ENCODE data around the gene CIPC. TPM values are rescaled to one million over a fixed set of nuclear protein-coding genes. Genes with fewer than 3 reads are reported as not detected.

The CIPC gene
- total RNA-seq, 2 experiments from 2014 or later = 8.6 to 10.0 TPM

DNA sequence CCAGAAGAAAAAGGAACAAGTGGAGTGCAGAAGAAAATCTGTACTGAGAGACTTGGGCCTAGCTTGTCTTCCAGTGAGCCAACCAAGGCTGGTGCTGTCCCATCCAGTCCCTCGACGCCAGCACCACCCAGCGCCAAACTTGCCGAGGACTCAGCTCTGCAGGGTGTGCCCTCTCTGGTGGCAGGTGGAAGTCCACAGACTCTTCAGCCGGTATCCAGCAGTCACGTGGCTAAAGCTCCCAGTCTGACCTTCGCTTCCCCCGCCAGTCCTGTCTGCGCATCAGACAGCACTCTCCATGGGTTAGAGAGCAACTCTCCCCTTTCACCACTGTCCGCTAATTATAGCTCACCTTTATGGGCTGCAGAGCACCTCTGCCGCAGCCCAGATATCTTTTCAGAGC lies 15.6 kb downstream of the CIPC start:
- intact Hi-C loops (cut with DNase I, micrococcal nuclease) = no loop called here
- no peak overlapping the region for H3K4me3 Mint-ChIP-seq

DNA sequence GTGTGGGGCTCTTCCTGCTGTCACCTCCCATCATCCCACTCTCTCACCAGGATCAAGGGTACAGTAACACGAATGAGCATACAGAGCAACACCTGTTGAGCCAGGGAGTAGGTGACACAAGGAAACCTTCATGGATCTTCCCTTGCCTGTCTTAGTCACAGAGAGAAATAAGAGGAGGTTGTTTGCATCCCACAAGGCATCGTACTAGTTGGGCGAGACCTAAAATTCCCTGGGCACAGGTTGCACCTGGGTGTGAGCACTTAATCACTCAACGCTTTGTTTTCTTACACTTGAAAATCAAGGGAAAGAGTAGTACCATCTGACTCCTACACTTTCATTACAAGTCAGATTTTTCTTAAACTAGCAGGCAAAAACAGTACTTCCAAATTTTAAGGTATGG lies 16.6 kb downstream of the CIPC start:
- H3K4me1 Mint-ChIP-seq = peaks cover under 1% of the 10 kb centered on the region
- no peaks in the 10 kb centered on the region for H3K9me3 Mint-ChIP-seq (ENCODE audit: low read depth)
- POLR2A ChIA-PET = no interaction called here
- no peaks in the 10 kb centered on the region for H3K27me3 Mint-ChIP-seq
- intact Hi-C loops (cut with DNase I, micrococcal nuclease) = no loop called here
- H3K36me3 Mint-ChIP-seq (ENCODE audit: low read depth) = peaks cover 31% of the 10 kb centered on the region
- CTCF ChIA-PET = interaction anchor here (1.2 to 1.6 kb wide), 3 partner anchors 10 to 242 kb away, joined by 3 to 6 read pairs (median 3); no protein-coding TSS in a partner anchor
- DNase-seq (no peak), ATAC-seq (no peak)
- no peak overlapping the region for H3K4me3 Mint-ChIP-seq
- no peak overlapping the region for H3K27ac Mint-ChIP-seq

More for the DNA sequence above, 15.6 kb downstream of the CIPC start:
- Mint-ChIP-seq H3K4me1 (no peaks in the 10 kb centered on the region), H3K27me3 (no peaks in the 10 kb centered on the region), H3K27ac (no peak overlapping the region), H3K36me3 (ENCODE audit: low read depth) (peaks cover 33% of the 10 kb centered on the region), H3K9me3 (ENCODE audit: low read depth) (no peaks in the 10 kb centered on the region)
- ATAC-seq = no peak
- CTCF ChIA-PET = interaction anchor here (1.1 to 1.4 kb wide), 5 partner anchors 11 to 241 kb away, joined by 3 to 4 read pairs (median 3); no protein-coding TSS in a partner anchor
- DNase-seq = no peak
- POLR2A ChIA-PET = interaction anchor here (0.6 kb wide), 1 partner anchor 211 kb away, joined by 3 read pairs; no protein-coding TSS in a partner anchor

DNA sequence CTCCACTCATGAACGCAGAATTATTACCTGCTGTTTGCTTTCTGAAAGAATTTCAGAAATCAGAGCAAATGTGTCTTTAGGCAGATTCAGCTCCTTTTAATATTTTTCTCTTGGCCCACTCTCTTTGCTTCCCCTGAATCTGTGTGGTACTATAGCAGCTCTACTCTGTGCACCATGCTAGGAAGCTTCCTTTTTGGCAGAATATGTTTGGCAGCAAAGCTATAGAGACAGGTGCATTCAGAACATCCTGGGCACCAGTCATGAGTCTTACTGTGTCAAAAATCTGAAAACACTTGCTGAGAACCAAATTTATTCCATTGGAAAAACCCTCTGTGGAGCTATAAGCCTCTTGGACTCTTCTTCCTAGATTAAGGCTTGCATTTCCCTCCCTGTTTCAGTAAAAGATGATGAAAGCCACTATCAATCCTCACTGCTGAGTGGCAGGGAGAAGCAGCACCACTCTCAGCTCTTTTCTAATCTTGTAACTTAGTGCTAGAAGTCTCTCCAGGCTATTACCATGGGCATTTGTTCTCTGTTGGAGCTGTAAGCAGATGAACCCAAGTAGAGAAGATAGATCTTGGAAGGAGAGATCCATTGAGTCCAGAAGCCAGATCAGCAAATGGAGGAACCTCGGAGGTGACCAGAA lies 18.2 kb downstream of the CIPC start:
- no peak overlapping the region for H3K4me3 Mint-ChIP-seq
- no peak for DNase-seq
- ChIA-PET CTCF (interaction anchor here (0.9 to 1.6 kb wide), 6 partner anchors 8 to 244 kb away, joined by 3 to 6 read pairs (median 3); no protein-coding TSS in a partner anchor), POLR2A (no interaction called here)
- H3K27me3 Mint-ChIP-seq = no peaks in the 10 kb centered on the region
- ATAC-seq = no peak
- H3K36me3 Mint-ChIP-seq (ENCODE audit: low read depth) = peaks cover 30% of the 10 kb centered on the region
- no peak overlapping the region for H3K27ac Mint-ChIP-seq
- no peaks in the 10 kb centered on the region for H3K9me3 Mint-ChIP-seq (ENCODE audit: low read depth)
- H3K4me1 Mint-ChIP-seq = peaks cover 15% of the 10 kb centered on the region
- intact Hi-C loops (cut with DNase I, micrococcal nuclease) = no loop called here

DNA sequence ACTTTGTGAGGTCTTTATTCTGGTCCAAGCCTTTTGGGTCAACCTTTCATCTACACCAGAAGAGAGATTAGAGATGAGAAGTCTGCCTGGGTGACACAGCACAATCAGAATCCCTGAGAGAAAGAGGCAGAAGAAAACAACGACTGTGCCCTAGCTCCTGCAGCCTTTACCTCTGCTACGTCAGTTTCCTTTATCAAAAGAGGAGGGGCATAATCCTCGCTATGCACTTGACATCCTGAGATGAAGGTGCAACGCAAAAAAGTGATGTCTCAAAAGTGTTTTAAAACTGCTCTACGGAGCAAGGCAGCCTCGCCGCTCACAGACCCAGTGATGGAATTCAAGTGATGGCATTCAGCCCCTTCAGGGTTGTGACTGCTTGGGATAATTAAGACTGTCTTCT lies 21.8 kb downstream of the CIPC start:
- DNase-seq = no peak
- H3K27me3 Mint-ChIP-seq = no peaks in the 10 kb centered on the region
- peaks cover 19% of the 10 kb centered on the region for H3K36me3 Mint-ChIP-seq (ENCODE audit: low read depth)
- H3K27ac Mint-ChIP-seq = peak overlapping the region; percentile 62
- H3K4me1 Mint-ChIP-seq = peaks cover 33% of the 10 kb centered on the region
- H3K4me3 Mint-ChIP-seq = no peak overlapping the region
- POLR2A ChIA-PET = no interaction called here
- no peaks in the 10 kb centered on the region for H3K9me3 Mint-ChIP-seq (ENCODE audit: low read depth)
- CTCF ChIA-PET = interaction anchor here (1.7 to 7.5 kb wide), 4 partner anchors 9 to 29 kb away, joined by 5 to 46 read pairs (median 9); partner anchors contain the start of gene CIPC
- intact Hi-C loops (cut with DNase I, micrococcal nuclease) = loop anchor here in 1 of 2 experiments (1.0 kb wide), 1 partner anchor 22 kb away; the partner anchor contains the start of gene CIPC
- no peak for ATAC-seq

DNA sequence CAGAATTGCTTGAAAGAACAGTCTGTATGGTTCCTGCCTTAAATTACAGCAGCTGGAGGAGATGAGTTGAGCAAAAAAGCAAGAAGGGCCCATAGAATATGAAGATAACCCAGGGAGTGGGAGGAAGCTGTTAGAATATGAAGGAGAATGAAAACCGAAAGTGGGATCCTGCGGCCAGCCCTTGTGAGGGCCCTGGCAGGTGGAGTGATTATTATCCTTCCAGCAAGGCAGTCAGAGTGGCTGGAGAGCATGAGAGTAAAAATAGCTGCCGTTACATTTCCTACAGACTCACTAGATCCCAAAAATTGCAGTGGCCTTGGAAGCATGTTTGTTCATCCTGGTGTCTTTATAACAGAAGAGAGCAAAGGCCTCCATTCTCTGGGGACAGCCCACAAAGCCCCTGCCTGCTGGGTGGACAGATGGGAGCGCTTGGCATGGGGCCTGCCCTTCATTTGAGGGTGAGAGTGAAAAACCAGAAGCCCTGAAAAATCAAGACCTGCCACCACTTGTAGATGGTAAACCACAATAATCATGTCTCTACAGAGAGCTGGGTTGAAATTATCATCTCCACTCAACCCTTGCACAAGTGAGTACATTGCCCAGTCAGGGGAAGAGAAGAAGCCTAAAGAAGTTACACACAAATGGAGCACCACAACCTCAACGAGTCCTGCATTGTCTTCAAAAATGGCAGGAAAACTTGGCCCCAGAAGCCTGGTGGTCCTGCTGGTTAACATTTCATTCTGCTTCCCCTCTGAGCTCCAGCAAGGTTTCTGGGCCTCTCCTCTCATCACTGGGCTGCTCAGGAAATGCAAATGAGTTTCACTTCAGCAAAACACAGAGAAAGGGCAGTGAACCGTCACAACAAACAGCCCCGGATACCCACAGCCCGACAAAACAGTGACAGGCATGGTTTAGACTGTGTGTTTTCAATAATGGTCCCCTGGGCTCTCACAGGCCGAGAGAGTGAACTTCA lies 23.0 kb downstream of the CIPC start:
- ChIA-PET CTCF (interaction anchor here (0.6 to 7.5 kb wide), 10 partner anchors 10 to 185 kb away, joined by 3 to 46 read pairs (median 4); partner anchors contain the start of gene CIPC), POLR2A (no interaction called here)
- Mint-ChIP-seq H3K36me3 (ENCODE audit: low read depth) (peaks cover 14% of the 10 kb centered on the region), H3K4me3 (peak overlapping the region; percentile 16), H3K27me3 (peaks cover 3% of the 10 kb centered on the region), H3K27ac (peak overlapping the region; percentile 91), H3K9me3 (ENCODE audit: low read depth) (no peaks in the 10 kb centered on the region), H3K4me1 (peaks cover 38% of the 10 kb centered on the region)
- DNase-seq = peak; percentile 56
- ATAC-seq = peak; percentile 65
- intact Hi-C loops (cut with DNase I, micrococcal nuclease) = loop anchor here in 1 of 2 experiments (1.0 kb wide), 1 partner anchor 23 kb away; the partner anchor contains the start of gene CIPC

DNA sequence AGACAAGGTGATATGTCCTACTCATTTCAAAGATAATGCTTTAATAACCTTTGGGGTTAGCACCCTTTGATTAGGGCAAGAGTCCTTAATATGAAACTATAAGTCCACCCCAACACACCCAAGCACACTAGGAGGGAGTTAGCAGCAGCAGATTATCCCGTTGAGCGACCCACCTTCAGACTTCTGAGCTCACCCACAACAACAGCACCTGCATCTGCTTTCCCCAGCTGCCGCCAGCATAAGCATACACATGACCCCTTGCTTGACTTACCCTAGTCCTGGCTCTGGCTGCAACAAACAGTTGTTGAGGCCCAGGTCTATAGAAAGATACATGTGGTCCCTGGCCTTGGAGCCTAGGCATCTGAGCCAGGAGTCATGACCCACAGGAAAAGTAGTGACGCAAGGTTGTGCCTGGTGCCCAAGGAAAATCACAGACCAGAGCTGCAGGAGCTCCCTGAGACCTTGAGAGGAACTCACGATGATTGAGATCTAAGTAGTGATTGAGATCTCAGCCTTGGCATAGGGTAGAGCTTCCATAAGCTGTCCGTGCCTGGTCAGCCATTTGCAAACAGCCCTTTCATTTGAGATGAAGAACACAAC lies 24.6 kb downstream of the CIPC start:
- Mint-ChIP-seq H3K27me3 (peaks cover 3% of the 10 kb centered on the region), H3K9me3 (ENCODE audit: low read depth) (no peaks in the 10 kb centered on the region), H3K4me1 (peaks cover 38% of the 10 kb centered on the region), H3K36me3 (ENCODE audit: low read depth) (peaks cover 9% of the 10 kb centered on the region), H3K27ac (peak overlapping the region; percentile 66), H3K4me3 (no peak overlapping the region)
- ATAC-seq = no peak
- CTCF ChIA-PET = interaction anchor here (0.9 to 7.5 kb wide), 8 partner anchors 13 to 247 kb away, joined by 3 to 46 read pairs (median 8); partner anchors contain the start of gene CIPC
- POLR2A ChIA-PET = interaction anchor here (2.1 kb wide), 1 partner anchor 23 kb away, joined by 6 read pairs; no protein-coding TSS in a partner anchor
- DNase-seq = no peak
- intact Hi-C loops (cut with DNase I, micrococcal nuclease) = no loop called here

DNA sequence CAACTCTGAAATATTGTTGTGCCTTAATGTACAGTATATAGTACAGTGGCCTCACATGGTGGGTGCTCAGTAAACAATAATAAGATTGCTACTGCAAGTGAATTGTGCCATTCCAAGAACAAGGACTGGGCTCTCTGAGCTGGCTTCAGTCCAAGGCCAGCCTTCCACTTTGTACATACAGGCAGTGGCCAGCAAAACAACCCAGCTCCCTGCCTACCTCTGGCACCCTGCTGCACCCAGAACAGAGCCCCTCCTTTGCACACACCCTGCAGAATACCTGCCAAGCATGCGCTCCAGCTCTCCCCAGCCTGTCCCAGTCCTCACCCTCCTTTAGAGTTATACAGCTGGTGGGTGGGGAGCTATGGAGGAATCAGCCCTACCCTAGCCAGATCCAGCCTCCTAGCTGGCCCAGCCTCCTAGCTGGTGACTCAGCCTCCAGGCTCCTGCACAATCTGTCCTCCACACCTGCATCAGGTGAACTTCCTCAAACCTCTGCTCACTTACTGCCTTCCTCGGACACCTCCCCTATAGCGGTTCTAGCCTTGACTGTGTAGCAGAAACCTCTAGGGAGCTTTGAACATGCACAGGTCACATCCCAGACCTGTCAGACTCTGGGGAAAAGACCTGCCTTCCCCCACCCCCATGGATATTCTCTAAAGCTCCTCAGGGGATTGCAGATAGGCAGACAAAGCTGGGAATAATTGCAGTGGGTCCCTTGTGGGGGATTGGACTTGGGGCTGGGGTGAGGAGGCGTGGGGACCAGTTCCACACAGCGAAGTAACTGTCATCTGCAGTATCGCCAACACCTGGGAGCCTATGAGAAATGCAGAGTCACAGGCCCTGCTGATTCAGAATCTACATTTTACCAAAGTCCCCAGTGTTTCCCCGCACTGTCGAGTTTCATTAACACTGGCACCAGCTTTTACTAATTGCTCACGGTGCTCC lies 25.6 kb downstream of the CIPC start:
- DNase-seq = peak; percentile 28
- intact Hi-C loops (cut with DNase I, micrococcal nuclease) = loop anchor here (2.0 kb wide), 2 partner anchors 25 to 53 kb away; partner anchors contain the start of gene CIPC (in 1 of the 2)
- peaks cover 9% of the 10 kb centered on the region for H3K36me3 Mint-ChIP-seq (ENCODE audit: low read depth)
- H3K27me3 Mint-ChIP-seq = peaks cover 6% of the 10 kb centered on the region
- peaks cover 38% of the 10 kb centered on the region for H3K4me1 Mint-ChIP-seq
- CTCF ChIA-PET = interaction anchor here (0.5 to 7.5 kb wide), 20 partner anchors 8 to 657 kb away, joined by 3 to 46 read pairs (median 6); partner anchors contain the start of gene CIPC
- H3K9me3 Mint-ChIP-seq (ENCODE audit: low read depth) = no peaks in the 10 kb centered on the region
- H3K4me3 Mint-ChIP-seq = peak overlapping the region; percentile 68
- ATAC-seq = peak; percentile 7
- H3K27ac Mint-ChIP-seq = no peak overlapping the region
- POLR2A ChIA-PET = interaction anchor here (1.1 to 2.1 kb wide), 3 partner anchors 15 to 25 kb away, joined by 4 to 6 read pairs (median 5); partner anchors contain the start of gene CIPC

DNA sequence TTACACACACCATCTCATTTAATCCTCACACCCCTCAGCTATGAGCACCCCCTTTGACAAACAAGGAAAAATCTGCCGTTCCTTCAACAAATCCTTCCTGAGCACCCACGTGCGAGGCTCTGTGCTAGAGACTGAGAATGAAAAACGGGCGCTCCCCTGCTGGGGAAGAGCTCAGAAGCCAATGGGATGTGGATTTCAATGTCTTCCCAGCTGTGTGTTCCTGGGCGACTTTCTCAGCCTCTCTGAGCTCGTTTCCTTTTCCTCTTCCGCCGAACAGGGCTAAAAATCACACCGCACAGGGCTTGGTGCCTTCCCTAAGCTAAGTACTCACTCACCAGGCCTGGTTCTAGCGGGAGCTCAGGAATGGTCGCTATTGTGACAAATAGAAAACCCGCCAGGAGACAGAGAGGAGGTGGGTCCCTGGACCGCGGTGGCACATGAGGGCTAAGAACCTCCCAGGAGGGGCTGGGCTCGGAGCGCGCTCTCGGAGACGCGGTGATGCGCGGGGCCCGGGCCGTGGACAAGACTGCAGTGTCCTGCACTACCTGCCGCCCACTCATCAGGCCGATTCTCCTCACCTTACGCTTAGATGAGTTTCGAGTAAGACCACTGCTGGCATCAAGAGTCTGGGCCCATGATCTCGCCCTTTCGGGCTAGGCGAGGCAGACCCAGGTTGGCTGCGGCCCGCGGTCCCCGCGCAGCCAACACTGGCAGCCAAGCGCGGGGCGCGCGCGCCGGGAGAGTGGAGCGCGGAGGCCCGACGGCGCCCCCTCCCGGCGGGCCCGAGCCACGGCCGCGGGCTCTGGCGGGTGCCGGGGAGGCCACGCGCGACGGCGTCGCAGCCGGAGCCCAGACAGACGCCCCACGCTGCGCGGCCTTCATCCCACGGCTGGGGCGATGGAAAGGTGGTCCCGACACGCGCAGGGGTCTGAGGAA lies 26.6 kb downstream of the CIPC start:
- H3K27ac Mint-ChIP-seq = peak overlapping the region; percentile 55
- ChIA-PET CTCF (interaction anchor here (0.5 to 7.5 kb wide), 25 partner anchors 9 to 1599 kb away, joined by 3 to 46 read pairs (median 4); partner anchors contain the start of gene CIPC), POLR2A (interaction anchor here (1.1 to 2.1 kb wide), 3 partner anchors 16 to 26 kb away, joined by 4 to 6 read pairs (median 5); partner anchors contain the start of gene CIPC)
- H3K4me1 Mint-ChIP-seq = peaks cover 37% of the 10 kb centered on the region
- peaks cover 7% of the 10 kb centered on the region for H3K36me3 Mint-ChIP-seq (ENCODE audit: low read depth)
- H3K4me3 Mint-ChIP-seq = peak overlapping the region; percentile 68
- intact Hi-C loops (cut with DNase I, micrococcal nuclease) = loop anchor here (1.0 to 2.0 kb wide), 3 partner anchors 26 to 54 kb away; partner anchors contain the start of gene CIPC (in 2 of the 2)
- peak; percentile 77 for DNase-seq
- no peaks in the 10 kb centered on the region for H3K9me3 Mint-ChIP-seq (ENCODE audit: low read depth)
- peaks cover 9% of the 10 kb centered on the region for H3K27me3 Mint-ChIP-seq
- ATAC-seq = peak; percentile 77

DNA sequence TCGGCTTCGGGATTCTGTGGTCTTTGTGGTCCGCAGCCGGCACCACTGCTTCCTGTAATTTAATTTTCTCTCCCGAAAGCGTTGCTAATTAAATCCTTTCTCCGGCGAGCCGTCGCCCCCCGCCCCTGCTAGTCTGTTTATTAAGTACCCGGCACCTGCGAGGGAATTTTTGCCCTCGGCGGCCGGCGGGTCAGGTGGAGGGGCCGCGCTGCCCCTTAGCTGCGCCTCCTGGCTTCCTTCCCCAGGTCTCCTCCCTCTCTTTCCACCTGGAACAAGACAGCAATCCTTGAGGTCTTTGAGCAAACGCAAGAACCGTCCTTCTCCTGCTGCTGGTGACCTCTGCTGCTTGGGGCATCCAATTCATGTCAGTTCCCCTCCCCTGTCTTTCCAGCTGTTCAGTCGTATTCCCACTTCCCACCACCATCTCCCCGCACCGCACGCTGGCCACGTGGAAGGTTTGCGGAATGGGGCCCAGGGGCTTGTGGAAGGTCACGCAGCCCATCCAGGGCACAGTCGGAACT lies 27.3 kb downstream of the CIPC start:
- peaks cover 33% of the 10 kb centered on the region for H3K4me1 Mint-ChIP-seq
- ATAC-seq (no peak), DNase-seq (no peak)
- H3K4me3 Mint-ChIP-seq = peak overlapping the region; percentile 50
- no peak overlapping the region for H3K27ac Mint-ChIP-seq
- POLR2A ChIA-PET = no interaction called here
- CTCF ChIA-PET = interaction anchor here (0.6 to 7.5 kb wide), 9 partner anchors 9 to 320 kb away, joined by 3 to 46 read pairs (median 4); no protein-coding TSS in a partner anchor
- no peaks in the 10 kb centered on the region for H3K9me3 Mint-ChIP-seq (ENCODE audit: low read depth)
- peaks cover 5% of the 10 kb centered on the region for H3K36me3 Mint-ChIP-seq (ENCODE audit: low read depth)
- intact Hi-C loops (cut with DNase I, micrococcal nuclease) = loop anchor here (1.0 to 2.0 kb wide), 3 partner anchors 27 to 55 kb away; partner anchors contain the start of gene CIPC (in 2 of the 2)
- H3K27me3 Mint-ChIP-seq = peaks cover 9% of the 10 kb centered on the region

All from activated CD4-positive, alpha-beta T cell treated with anti-CD3 and anti-CD28 coated beads for 36 hours (primary cell).